IMR-90 (cell line): ENCODE measurements around the gene NELL2. TPM values are rescaled to one million over a fixed set of nuclear protein-coding genes. Genes with fewer than 3 reads are reported as not detected.

Experiments used
- ATAC-seq: fragments of 200-7000 bp; cut with Tn5 transposase; 2 replicates; pipeline ENCODE4 v1.9.1; 2020; ENCODE audit warnings: low read depth, mild to moderate bottlenecking, moderate library complexity
- BruUV-seq: library from RNA; stranded (reverse); fragments of 400-500 nt; replicated peaks from 2 replicates; lab custom pipeline; 2021; lab: Mats Ljungman, UMichigan
- CTCF ChIA-PET: fragments of 300-600 bp; formaldehyde crosslinking; extraction: SDS; loops from one replicate; lab custom pipeline; 2021; ENCODE audit warnings: antibody characterized with exemption; lab: Yijun Ruan, JAX
- POLR2A ChIA-PET: fragments of 300-600 bp; sonication (Branson Sonifier 250); formaldehyde crosslinking; loops from one replicate; lab custom pipeline; 2022; ENCODE audit warnings: antibody characterized with exemption; ENCODE audit not compliant: unreplicated experiment; lab: Charles Lee
- DNase-seq: peaks from one replicate; pipeline ENCODE4 v3.0.0; 2013
- H2AFZ ChIP-seq: replicated peaks from 2 replicates; pipeline ENCODE3; 2013; ENCODE audit warnings: low read length, mild to moderate bottlenecking; ENCODE audit not compliant: poor library complexity
- H2AK5ac ChIP-seq: 2 replicates; pipeline ENCODE4 v1.6.1; 2013; ENCODE audit warnings: low read depth, low read length, inconsistent platforms
- H2AK9ac ChIP-seq: replicated peaks from 2 replicates; pipeline ENCODE3; 2013; ENCODE audit warnings: mild to moderate bottlenecking, low read depth, low read length, moderate library complexity; ENCODE audit not compliant: poor library complexity
- H2BK120ac ChIP-seq: 2 replicates; pipeline ENCODE4 v1.6.1; 2013; ENCODE audit warnings: low read depth, low read length, inconsistent platforms
- H2BK15ac ChIP-seq: 3 replicates; pipeline ENCODE4 v1.6.1; 2013; ENCODE audit warnings: low read depth, low read length, inconsistent platforms
- H2BK20ac ChIP-seq: 2 replicates; pipeline ENCODE4 v1.6.1; 2013; ENCODE audit warnings: low read depth, mild to moderate bottlenecking, inconsistent platforms, low read length, moderate library complexity
- H2BK5ac ChIP-seq: 2 replicates; pipeline ENCODE4 v1.6.1; 2013; ENCODE audit warnings: mild to moderate bottlenecking, low read depth, low read length, inconsistent platforms; ENCODE audit not compliant: poor library complexity, severe bottlenecking
- H3K14ac ChIP-seq: replicated peaks from 2 replicates; pipeline ENCODE4 v1.6.1; 2013; ENCODE audit warnings: low read depth, low read length, inconsistent platforms
- H3K18ac ChIP-seq: 2 replicates; pipeline ENCODE4 v1.6.1; 2013; ENCODE audit warnings: low read depth, low read length, control low read depth
- H3K23ac ChIP-seq: 2 replicates; pipeline ENCODE4 v1.6.1; 2013; ENCODE audit warnings: low read depth, low read length, inconsistent platforms
- H3K27ac ChIP-seq: 2 replicates; pipeline ENCODE4 v1.5.1; 2013; ENCODE audit warnings: mild to moderate bottlenecking, control low read depth, low read length; ENCODE audit not compliant: insufficient read depth
- H3K27me3 ChIP-seq: 2 replicates; pipeline ENCODE4 v1.6.1; 2013; ENCODE audit warnings: low read length; ENCODE audit not compliant: control insufficient read depth, insufficient read depth
- H3K36me3 ChIP-seq: 2 replicates; pipeline ENCODE4 v1.6.1; 2013; ENCODE audit warnings: low read length, mixed read lengths; ENCODE audit not compliant: control insufficient read depth, insufficient read depth
- H3K4ac ChIP-seq: 2 replicates; pipeline ENCODE4 v1.6.1; 2013; ENCODE audit warnings: low read depth, low read length, inconsistent platforms
- H3K4me1 ChIP-seq: 2 replicates; pipeline ENCODE4 v1.6.1; 2013; ENCODE audit warnings: low read length, mixed read lengths; ENCODE audit not compliant: control insufficient read depth, insufficient read depth
- H3K4me2 ChIP-seq: 2 replicates; pipeline ENCODE4 v1.6.1; 2013; ENCODE audit warnings: low read depth, mild to moderate bottlenecking, control low read depth, low read length, moderate library complexity
- H3K4me3 ChIP-seq: 2 replicates; pipeline ENCODE4 v1.5.1; 2013; ENCODE audit warnings: low read depth, mild to moderate bottlenecking, control low read depth, low read length, moderate library complexity; ENCODE audit not compliant: insufficient read depth
- H3K56ac ChIP-seq: 2 replicates; pipeline ENCODE4 v1.6.1; 2013; ENCODE audit warnings: low read length, inconsistent platforms; ENCODE audit not compliant: insufficient read depth; ENCODE audit errors: extremely low read depth
- H3K79me1 ChIP-seq, 2 experiments: 2 replicates each; pipeline ENCODE4 v1.6.1; 2013; ENCODE audit warnings: low read length in 2 of 2, inconsistent platforms in 1 of 2, low read depth in 1 of 2
- H3K9ac ChIP-seq: 2 replicates; pipeline ENCODE4 v1.6.1; 2013; ENCODE audit warnings: low read depth, low read length, control low read depth
- H3K9me1 ChIP-seq: 2 replicates; pipeline ENCODE4 v1.6.1; 2013; ENCODE audit warnings: low read length, inconsistent platforms; ENCODE audit not compliant: insufficient read depth
- H3K9me3 ChIP-seq: 2 replicates; pipeline ENCODE4 v1.6.1; 2013; ENCODE audit warnings: low read length; ENCODE audit not compliant: control insufficient read depth, insufficient read depth
- H4K20me1 ChIP-seq: 2 replicates; pipeline ENCODE4 v1.6.1; 2013; ENCODE audit warnings: low read length, inconsistent platforms; ENCODE audit not compliant: insufficient read depth
- H4K5ac ChIP-seq: 2 replicates; pipeline ENCODE4 v1.6.1; 2013; ENCODE audit warnings: mild to moderate bottlenecking, low read depth, low read length, control low read depth
- H4K8ac ChIP-seq, 2 experiments: 2 replicates each; pipeline ENCODE4 v1.6.1; 2013; ENCODE audit warnings: low read depth in 2 of 2, low read length in 2 of 2, control low read depth in 1 of 2, inconsistent platforms in 1 of 2
- H4K91ac ChIP-seq: 2 replicates; pipeline ENCODE4 v1.6.1; 2013; ENCODE audit warnings: low read depth, low read length, inconsistent platforms; ENCODE audit not compliant: insufficient read depth
- BHLHE40 ChIP-seq: fragments of 150-350 bp; IDR thresholded peaks from 2 replicates; pipeline ENCODE4 v1.6.1; 2016; ENCODE audit warnings: mild to moderate bottlenecking, low read depth, low read length
- CHD1 ChIP-seq: IDR thresholded peaks from 2 replicates; pipeline ENCODE4 v1.6.1; 2012; ENCODE audit warnings: low read depth, low read length, improper control_type of control experiment
- MAZ ChIP-seq: IDR thresholded peaks from 2 replicates; pipeline ENCODE4 v1.6.1; 2012; ENCODE audit warnings: low read depth, mild to moderate bottlenecking, low read length, improper control_type of control experiment, moderate library complexity, borderline replicate concordance
- POLR2A ChIP-seq: IDR thresholded peaks from 2 replicates; pipeline ENCODE4 v1.6.1; 2012; ENCODE audit warnings: mild to moderate bottlenecking, low read depth, low read length
- RAD21 ChIP-seq: IDR thresholded peaks from 2 replicates; pipeline ENCODE4 v1.6.1; 2012; ENCODE audit warnings: low read length, improper control_type of control experiment
- WGBS, 2 experiments: methylation state at CpG; one replicate each; pipeline versions ENCODE4 v1.1.5 to v1.1.7; 2013; ENCODE audit warnings: missing lambda C conversion rate in 2 of 2; ENCODE audit not compliant: insufficient read length in 1 of 2; ENCODE audit errors: extremely low coverage in 2 of 2; 5-methylcytosine and 5-hydroxymethylcytosine counted together
- dilution Hi-C: fragments of 300-500 bp; cut with HindIII; formaldehyde crosslinking; loops from one replicate; pipeline ENCODE4 v1.14.3; 2018; ENCODE audit warnings: low sequenced_read_pairs; ENCODE audit not compliant: unreplicated experiment
- in situ Hi-C: fragments of 300-500 bp; cut with MboI; formaldehyde crosslinking; loops from 3 replicates; pipeline ENCODE4 v1.14.3; 2019; ENCODE audit warnings: low sequenced_read_pairs, inconsistent platforms, mixed read lengths
- intact Hi-C: fragments of 100-400 bp; cut with micrococcal nuclease; formaldehyde crosslinking; loops from 2 replicates; pipeline ENCODE4 v1.10.0; 2022
- polyA plus RNA-seq, 3 experiments: library from polyadenylated mRNA; depleted of rRNA; stranded (reverse); fragments of >200 nt; gene quantifications; 2 replicates each; pipeline ENCODE4 v1.2.3, GENCODE V29; 2012; ENCODE audit warnings: low replicate concordance in 1 of 3
- total RNA-seq: library from RNA; depleted of rRNA; stranded (reverse); fragments of >200 nt; gene quantifications from 2 replicates; pipeline ENCODE4 v1.2.3, GENCODE V29; 2012
- TF ChIP-seq, protein P1 (sequence below): fragments of 150-350 bp; IDR thresholded peaks from 2 replicates; pipeline ENCODE4 v1.6.1; 2017; ENCODE audit warnings: mild to moderate bottlenecking, antibody characterized with exemption, low read length, low read depth

NELL2 gene
- total and polyA plus RNA-seq, 2 of the 4 experiments (the other 2 are of a cell fraction), result 0.18 to 0.26 TPM

DNA sequence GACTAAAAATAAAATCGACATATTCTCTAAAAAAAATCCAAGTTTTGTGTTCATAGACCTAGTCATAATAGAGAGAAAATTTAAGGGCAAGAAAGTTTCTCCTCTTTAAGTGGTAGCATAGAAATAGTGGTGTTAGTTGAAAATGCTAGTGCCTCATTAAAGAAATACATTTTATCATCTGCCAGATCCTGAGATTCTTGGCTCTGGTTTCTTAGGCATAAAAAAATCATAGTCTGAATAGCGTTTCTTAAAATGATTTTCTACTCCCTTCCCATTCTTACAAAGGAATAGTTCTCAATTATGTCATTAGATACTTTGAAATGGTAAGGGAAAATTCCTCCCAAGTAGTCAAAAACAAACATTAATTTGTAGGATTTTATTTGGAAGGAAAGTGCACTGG lies 212.8 kb downstream of the NELL2 start:
- no peak overlapping the region for H3K27ac ChIP-seq
- intact Hi-C loops (no loop called here), in situ Hi-C loops (no loop called here), dilution Hi-C loops (no loop called here)
- no peaks in the 10 kb centered on the region for H3K27me3 ChIP-seq
- no peak overlapping the region for H3K4ac ChIP-seq
- no peak overlapping the region for H3K18ac ChIP-seq
- H3K14ac ChIP-seq, result no peak overlapping the region
- no peak overlapping the region for H2BK120ac ChIP-seq
- ChIA-PET POLR2A (no interaction called here), CTCF (no interaction called here)
- H3K4me1 ChIP-seq, result no peaks in the 10 kb centered on the region
- H3K23ac ChIP-seq, result no peak overlapping the region
- H3K9me3 ChIP-seq, result peaks cover 8% of the 10 kb centered on the region
- TF ChIP-seq POLR2A (no peak), MAZ (no peak), RAD21 (no peak), CHD1 (no peak), BHLHE40 (no peak)
- TF ChIP-seq, protein P1, sequence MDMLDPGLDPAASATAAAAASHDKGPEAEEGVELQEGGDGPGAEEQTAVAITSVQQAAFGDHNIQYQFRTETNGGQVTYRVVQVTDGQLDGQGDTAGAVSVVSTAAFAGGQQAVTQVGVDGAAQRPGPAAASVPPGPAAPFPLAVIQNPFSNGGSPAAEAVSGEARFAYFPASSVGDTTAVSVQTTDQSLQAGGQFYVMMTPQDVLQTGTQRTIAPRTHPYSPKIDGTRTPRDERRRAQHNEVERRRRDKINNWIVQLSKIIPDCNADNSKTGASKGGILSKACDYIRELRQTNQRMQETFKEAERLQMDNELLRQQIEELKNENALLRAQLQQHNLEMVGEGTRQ, result no peak
- no peaks in the 10 kb centered on the region for H4K20me1 ChIP-seq
- H4K5ac ChIP-seq, result no peak overlapping the region
- no peaks in the 10 kb centered on the region for H3K9me1 ChIP-seq
- no peak overlapping the region for H3K4me2 ChIP-seq
- H3K79me1 ChIP-seq, result no peaks in the 10 kb centered on the region
- BruUV-seq, result no TSS peak
- H2BK5ac ChIP-seq, result no peak overlapping the region
- no peak overlapping the region for H3K4me3 ChIP-seq
- WGBS, 2 experiments, result no CpG with 5 or more reads among the region's 2 CpGs
- no peak for DNase-seq
- no peak overlapping the region for H4K91ac ChIP-seq
- no peak overlapping the region for H2AK9ac ChIP-seq
- no peak overlapping the region for H3K56ac ChIP-seq
- H2BK20ac ChIP-seq, result no peak overlapping the region
- no peaks in the 10 kb centered on the region for H3K36me3 ChIP-seq
- H4K8ac ChIP-seq, result no peak overlapping the region
- ATAC-seq, result no peak
- no peak overlapping the region for H2AFZ ChIP-seq
- H2BK15ac ChIP-seq, result no peak overlapping the region
- no peak overlapping the region for H2AK5ac ChIP-seq
- no peak overlapping the region for H3K9ac ChIP-seq
